ENCODE results near the gene MAPRE2.

DNA sequence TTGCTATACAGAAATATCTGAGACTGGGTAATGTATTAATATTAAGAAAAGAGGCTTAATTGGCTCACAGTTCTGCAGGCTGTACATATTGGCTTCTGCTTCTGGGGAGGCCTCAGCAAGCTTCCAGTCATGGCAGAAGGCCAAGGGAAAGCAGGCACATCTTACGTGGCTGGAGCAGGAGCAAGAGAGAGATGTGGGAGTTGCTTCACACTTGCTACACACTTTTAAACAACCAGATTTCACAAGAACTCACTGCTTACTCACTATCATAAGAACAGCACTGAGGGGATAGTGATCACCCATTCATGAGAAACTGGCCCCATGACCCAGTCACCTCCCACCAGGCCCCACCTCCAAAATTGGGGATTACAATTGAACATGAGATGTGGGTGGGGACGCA lies 50.6 kb downstream of the MAPRE2 start:
- TF ChIP-seq, protein P1, sequence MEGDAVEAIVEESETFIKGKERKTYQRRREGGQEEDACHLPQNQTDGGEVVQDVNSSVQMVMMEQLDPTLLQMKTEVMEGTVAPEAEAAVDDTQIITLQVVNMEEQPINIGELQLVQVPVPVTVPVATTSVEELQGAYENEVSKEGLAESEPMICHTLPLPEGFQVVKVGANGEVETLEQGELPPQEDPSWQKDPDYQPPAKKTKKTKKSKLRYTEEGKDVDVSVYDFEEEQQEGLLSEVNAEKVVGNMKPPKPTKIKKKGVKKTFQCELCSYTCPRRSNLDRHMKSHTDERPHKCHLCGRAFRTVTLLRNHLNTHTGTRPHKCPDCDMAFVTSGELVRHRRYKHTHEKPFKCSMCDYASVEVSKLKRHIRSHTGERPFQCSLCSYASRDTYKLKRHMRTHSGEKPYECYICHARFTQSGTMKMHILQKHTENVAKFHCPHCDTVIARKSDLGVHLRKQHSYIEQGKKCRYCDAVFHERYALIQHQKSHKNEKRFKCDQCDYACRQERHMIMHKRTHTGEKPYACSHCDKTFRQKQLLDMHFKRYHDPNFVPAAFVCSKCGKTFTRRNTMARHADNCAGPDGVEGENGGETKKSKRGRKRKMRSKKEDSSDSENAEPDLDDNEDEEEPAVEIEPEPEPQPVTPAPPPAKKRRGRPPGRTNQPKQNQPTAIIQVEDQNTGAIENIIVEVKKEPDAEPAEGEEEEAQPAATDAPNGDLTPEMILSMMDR (IDR thresholded peaks at IDR 0.05), result no peak
- TF ChIP-seq POLR2A (IDR thresholded peaks at IDR 0.05), result no peak

All from heart left ventricle (tissue), 13 donors.